NB4 (cell line): ENCODE results near the gene MAPK14.

Source experiments
- CTCF ChIP-seq: IDR thresholded peaks from one replicate; pipeline ENCODE4 v1.5.1; 2012; ENCODE audit warnings: low read depth, low read length
- MAX ChIP-seq: IDR thresholded peaks from 2 replicates; pipeline ENCODE4 v1.6.1; 2011; ENCODE audit warnings: low read depth, low read length
- MYC ChIP-seq: IDR thresholded peaks from 2 replicates; pipeline ENCODE4 v1.6.1; 2011; ENCODE audit warnings: low read depth, low read length
- POLR2A ChIP-seq: IDR thresholded peaks from 2 replicates; pipeline ENCODE4 v1.6.1; 2011; ENCODE audit warnings: mild to moderate bottlenecking; ENCODE audit not compliant: insufficient read length; ENCODE audit errors: extremely low read depth

- TF ChIP-seq MYC (no peak), CTCF (no peak), MAX (no peak), POLR2A (no peak)
Measured at GRCh38 chr6:36119209-36119608, 91.6 kb downstream of the MAPK14 start.
